NOMO-1 treated with dmso at 0.1 percent for 144 hours (cell line): ENCODE results near the gene OGG1.

ENCODE experiments used
- DNase-seq: peaks from one replicate; lab custom pipeline; 2025; ENCODE audit not compliant: unreplicated experiment; lab: John Stamatoyannopoulos, UW

Gene OGG1

DNA sequence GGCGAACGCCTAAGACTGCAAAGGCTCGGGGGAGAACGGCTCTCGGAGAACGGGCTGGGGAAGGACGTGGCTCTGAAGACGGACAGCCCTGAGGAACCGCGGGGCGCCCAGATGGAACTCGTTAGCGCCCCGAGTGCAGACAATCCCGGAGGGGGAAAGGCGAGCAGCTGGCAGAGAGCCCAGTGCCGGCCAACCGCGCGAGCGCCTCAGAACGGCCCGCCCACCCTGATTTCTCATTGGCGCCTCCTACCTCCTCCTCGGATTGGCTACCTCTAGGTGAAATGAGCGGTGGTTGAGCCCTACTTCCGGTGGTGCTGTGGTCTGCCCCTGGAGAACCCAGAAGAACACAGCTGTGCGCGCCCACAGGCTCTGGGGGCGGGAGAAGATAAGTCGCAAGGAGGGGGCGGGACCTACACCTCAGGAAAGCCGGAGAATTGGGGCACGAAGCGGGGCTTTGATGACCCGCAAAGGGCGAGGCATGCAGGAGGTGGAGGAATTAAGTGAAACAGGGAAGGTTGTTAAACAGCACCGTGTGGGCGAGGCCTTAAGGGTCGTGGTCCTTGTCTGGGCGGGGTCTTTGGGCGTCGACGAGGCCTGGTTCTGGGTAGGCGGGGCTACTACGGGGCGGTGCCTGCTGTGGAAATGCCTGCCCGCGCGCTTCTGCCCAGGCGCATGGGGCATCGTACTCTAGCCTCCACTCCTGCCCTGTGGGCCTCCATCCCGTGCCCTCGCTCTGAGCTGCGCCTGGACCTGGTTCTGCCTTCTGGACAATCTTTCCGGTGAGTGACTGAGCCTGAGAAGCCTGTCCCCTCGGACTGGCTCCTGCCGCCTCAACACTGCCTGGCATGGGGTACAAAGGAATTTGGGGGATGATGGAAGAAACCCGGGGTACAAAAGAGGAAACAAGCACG, at the start of gene OGG1:
Gene OGG1, plus strand, starts transcription at position 308 of the 911 bp plus-strand sequence. Its CDS starts 335 bp downstream, at position 643.
- DNase-seq: peak; percentile 99

DNA sequence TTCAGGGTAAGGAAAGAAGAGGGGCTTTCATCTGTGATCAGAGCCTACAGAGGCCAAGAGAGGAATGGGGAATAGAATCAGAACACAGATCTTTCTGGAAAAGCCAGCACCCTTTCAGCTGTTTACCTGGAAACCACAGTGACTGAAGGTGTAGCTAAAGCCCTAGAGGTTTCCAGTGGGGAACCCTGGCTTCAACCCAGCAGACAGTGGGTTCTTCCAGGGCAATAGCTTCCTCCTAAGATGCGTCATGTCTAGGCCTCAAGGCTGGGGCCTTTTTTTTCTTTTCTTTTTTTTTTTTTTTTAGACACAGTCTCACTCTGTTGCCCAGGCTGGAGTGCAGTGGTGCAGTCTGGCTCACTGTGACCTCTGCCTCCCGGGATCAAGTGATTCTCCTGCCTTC, 49.2 kb upstream of the OGG1 start:
- no peak for DNase-seq

DNA sequence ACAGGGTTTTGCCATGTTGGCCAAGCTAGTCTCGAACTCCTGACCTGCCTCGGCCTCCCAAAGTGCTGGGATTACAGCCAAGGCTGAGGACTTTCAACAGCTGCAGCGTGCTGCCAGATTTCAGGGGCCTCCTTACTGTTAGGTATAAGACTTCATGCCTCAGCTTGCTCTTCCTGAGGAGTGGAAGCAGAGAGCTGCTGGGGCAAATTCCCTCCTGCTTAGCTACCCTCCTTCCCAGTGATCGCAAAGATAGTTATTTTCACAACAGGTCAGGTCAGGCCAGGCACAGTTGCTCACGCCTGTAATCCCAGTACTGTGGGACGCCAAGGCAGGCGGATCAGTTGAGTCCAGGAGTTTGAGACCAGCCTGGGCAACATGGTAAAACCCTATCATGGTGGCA, 48.7 kb upstream of the OGG1 start:
- no peak for DNase-seq

DNA sequence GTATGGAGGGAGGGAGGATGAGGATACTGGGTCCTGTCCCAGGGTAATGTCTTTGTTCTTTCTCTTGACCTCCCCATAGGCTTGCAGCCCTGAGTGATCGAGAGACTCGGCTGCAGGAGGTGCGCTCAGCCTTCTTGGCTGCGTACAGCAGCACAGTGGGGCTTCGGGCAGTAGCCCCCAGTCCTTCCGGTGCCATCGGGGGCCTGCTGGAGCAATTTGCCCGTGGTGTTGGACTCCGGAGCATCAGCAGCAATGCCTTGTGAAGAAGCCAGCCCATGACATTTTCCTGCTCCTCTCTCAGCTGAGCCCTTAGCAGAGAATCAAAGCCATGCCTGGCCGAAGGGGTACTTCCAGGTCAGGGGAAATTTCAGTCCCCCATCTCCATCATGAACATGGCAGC, 48.0 kb upstream of the OGG1 start:
- DNase-seq: no peak

DNA sequence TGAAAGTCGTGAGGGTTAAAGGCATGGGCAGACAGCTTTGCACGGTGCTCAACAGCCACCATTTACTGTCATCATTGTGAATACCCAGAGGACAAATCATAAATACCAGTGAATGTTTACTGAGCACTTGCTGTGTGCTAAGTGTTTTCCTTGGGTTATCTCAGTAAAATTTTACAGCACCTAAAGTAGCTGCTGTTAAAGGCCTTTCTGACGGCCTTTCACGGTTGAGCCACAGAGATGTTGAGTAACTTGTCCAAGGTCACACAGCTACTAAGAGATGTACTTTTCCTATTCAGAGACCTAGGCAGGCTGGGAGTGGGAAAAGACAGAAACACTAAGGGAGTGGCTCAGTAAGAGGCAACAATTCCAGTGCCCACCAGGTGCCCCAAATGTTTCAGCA, 46.5 kb upstream of the OGG1 start:
- DNase-seq: no peak

DNA sequence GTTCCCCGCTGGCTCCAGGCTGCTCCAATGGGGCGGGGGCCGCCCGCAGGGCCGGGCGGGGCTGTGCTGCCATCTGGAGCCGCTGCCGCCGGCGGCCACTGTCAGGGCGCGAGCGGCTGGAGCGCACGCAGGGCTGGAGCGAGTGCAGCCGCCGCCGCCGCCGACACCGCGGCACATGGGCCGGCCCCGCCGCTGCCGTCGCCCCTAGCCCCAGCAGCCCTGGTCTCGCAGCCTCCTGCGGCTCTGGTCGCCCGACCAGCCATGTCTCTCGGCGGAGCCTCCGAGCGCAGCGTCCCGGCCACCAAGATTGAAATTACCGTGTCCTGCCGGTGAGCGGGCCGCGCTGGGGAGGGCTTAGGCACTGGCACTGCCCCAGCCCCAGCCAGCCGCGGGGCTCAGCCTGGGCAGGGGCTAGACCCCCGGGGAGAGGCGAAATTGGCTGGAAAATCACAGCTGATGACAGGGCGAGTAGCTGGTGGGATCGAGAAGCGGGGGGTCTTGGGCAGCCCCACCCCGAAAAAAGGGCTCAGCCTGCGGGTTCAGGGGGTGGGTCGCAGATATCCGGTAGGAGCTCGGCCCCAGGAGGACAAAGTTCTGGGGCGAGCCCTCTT, 45.9 kb upstream of the OGG1 start, which contains the start of gene CPNE9:
Gene CPNE9, plus strand, starts transcription at position 98 of the 611 bp plus-strand sequence. Its CDS starts 164 bp downstream, at position 262.
- DNase-seq: no peak

DNA sequence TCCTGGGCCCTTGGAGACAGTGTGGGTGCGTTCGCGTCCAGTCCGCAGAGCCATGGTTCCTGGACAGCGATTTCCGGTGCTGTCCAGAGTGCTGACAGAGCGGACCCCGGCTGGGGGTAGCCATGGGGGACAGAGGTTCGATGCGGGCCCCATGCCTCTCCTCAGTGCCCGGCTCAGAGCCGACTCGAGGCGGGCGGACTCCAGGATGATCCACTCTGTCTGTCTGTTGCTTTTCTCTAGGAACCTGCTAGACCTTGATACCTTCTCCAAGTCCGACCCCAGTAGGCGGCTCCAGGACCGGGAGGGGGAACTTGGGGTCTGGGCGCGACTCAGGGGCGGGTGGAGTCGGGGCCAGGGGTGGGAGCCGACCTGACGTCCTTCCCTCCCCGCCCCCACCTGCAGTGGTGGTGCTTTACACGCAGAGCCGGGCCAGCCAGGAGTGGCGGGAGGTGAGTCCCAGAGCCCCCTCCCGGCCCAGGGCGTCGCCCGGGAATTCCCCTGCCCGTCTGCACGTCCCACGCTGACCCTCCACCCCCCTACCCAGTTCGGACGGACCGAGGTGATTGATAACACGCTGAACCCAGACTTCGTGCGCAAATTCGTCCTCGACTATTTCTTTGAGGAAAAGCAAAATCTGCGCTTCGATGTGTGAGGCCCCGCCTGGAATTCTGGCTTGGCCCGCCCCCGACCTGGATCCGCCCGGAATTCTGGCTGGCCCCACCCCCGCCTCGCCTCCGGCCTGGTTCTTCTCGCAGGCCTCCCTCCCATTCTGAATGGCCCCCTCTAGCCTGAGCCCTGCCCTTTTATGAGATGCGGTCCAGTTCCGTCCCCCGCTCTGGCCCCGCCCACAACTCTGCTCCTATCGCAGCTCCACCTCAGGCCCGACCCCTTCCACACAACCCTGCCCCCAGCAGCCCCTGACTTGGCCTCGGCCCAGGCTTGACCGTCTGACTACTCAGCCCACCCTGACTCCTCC, 45.1 kb upstream of the OGG1 start:
- DNase-seq: no peak

DNA sequence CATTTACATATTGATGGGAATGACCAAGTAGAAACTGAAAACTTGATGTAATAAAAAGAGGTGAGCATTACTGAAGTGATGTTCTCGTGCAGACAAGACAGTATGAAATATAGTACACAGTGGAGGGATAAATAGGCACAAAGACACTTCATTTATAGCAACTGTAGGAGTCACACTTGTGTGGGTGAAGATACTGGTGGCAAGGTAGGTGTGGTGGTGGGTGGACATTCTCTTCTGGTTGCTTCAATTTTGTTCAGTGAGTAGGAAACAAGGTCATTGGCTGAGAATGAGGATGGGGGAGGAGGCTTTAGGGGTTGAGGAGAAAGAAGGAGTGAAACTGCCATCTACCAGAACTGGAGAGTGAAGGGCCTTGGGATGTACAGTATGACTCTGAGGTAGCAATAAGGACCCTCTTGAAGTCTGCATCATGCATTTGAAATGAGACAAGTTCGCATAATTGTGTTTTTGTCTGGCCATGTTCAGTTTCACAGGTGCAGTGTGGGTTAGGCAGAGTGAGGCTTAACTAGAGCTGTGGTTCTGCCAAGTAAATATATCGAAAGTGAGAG, 39.5 kb upstream of the OGG1 start:
- DNase-seq: no peak

DNA sequence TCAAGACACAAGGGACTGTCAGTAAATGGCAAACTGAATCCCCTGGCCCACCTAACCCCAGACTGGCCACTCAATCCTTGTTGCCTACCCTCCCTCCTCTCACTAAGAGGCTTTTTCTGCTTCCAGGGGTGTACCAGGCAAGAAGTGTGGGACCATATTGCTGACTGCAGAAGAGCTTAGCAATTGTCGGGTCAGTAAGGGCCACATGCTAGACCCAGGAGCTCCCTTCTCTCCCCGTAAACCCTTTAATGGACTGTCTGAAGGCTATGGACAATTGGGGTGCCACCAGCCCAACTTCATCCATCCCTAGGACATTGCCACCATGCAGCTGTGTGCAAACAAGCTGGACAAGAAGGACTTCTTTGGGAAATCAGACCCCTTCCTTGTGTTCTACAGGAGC, 37.3 kb upstream of the OGG1 start:
- DNase-seq: no peak

DNA sequence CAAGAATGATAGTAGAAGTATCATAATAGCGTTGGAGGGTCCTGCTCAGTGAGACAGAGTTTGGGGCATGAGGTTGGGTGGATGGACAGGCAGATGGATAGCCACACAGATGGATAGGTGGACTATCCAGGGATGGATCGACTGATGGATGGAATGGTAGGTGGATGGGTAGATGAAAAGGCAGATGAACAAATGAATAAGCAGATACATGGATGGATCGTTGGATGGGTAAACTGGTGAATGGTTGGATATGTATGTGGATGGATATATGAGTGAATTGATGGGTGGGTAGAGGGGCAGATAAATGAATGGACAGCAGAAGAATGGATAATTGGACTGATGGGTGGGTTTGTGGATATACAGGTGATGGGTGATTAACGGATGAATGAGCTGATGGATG, 36.6 kb upstream of the OGG1 start:
- no peak for DNase-seq

DNA sequence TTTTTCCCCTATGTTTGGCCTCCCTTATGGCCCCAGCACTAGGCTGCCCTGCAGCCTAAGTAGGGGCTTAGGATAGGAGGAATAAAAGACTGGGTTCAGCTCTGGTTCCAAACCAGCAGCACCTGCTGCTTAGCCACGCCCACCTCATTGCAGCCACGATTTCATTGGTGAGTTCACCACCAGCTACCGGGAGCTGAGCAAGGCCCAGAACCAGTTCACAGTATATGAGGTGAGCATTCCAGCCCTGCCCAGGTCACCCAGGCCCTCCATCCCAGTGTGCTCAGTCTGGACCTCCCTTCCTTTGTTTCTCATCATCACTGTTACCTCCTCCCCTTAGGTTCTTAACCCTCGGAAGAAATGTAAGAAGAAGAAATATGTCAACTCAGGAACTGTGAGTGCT, 34.6 kb upstream of the OGG1 start:
- DNase-seq: peak; percentile 5

DNA sequence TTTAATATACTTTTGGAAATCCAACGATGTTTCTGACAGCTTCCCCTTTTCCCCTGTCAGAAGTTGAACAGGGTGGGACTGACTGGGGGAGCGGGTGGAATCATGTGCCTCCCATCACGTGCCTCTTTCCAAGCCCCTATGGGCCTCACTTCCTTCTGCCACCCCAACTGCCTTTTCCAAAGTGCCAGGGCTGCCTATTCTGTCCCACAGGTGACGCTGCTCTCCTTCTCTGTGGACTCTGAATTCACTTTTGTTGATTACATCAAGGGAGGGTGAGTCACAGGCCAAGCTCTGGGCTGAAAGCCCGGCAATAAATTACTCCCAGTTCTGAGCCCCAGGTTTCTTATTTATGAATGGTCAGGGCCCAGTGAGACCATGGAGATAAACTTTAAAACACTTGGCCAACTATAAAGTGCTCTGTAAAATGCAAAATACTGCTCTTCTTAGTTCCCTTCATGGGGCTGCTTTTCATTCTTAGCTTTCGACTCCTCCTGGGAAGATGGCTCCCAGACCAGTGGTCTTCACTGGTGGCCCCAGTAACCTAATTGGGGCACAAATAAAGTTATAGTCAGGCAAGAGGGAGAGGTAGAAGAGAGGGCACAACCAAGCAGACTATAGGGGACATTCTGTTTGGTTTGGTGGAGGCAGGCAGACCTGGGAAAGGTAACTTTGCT, 33.9 kb upstream of the OGG1 start:
- peak; percentile 88 for DNase-seq

DNA sequence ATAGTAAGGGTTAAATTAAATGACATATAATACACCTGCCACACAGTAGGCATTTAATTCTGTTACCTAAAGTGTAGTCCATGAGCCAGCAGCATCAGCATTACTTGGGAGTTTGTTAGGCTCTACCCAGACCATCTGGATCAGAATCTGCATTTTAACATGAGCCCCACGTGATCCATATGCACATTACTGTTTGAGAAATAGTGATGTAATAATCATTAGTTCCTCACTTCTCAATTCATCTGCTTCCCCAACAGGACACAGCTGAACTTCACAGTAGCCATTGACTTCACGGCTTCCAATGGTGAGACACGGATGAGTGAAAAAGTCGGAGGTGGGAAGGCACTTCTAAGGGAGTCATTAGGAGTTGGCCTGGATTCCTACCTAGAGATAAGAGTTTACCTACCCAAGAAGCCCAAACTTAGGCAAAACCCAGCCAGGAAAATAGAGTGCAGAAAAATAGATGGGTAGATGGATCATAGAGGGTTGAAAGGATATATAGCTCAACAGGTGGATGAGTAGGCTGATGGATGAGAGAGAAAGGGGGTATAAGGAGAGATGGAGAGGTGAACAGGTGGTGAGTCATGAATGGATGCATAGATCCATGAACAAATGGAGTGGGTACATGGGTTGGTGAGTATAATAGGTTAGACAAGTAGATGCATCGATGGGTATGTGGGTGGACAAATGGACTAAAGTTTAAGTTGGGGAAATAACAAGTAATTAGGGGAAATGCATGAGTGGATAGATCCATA, 32.8 kb upstream of the OGG1 start:
- no peak for DNase-seq

DNA sequence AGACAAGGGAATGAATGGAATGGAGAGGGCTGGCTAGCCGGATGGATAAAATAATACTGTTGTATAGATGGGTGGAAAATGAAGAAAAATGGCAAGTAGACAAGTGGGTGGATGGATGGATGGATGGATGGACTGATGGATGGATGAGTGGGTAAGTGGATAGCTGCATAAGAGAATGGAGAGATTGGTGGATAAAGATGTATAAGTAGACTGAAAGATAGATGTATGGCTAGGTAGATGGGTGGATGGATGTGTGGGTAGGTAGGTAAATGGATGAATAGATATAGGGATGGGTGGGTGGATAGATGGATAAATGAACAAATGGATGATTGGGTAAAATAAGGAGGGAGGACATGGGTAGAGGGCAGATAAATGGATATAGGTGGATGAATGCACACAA, 32.2 kb upstream of the OGG1 start:
- DNase-seq: no peak

DNA sequence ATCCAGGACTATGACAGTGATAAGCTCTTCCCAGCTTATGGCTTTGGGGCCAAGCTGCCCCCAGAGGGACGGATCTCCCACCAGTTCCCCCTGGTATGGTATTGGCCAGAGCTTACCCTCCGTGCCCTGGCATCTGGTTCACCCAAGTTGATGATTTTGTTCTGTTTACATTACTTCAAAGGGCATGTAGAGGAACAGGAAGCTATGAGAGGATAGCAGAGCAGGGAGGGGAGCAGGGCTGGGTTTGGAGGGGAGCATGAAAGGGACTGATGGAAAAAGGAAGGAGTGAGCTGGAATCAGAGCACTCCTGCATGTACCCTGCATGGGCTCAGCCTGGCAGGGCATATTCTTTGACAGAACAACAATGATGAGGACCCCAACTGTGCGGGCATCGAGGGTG, 31.6 kb upstream of the OGG1 start:
- no peak for DNase-seq

DNA sequence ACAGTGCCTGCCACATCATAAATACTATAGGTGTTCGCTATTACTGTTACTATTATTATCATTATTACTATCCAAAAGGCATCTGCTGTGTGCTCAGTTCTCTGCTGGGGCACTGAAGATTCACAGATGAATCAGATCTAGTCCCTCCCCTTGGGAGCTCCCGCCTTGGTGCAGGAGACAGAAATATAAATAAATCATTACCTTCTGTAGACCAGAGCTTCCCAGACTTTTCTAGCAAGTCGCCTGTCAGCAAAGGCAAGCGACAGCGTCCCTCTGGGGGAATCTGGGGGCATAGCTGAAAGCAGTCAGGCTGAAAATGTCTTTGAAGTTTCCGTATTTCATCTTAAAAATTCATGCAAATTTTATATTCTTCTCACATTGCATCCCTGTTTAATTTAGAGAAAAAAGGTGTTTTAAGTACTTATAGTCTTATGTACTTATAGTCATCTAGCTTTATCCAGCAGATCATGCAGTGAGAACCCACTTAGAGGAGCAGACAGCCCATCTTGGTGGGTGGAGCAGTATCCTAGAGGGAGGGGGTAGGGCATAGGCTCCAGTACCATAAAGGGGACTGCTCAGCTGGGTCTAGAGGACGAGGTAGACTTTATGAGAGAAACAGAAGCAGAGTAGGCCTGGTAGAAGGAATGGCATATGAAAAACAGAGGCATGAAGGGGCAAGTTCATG, 28.6 kb upstream of the OGG1 start:
- DNase-seq: no peak

DNA sequence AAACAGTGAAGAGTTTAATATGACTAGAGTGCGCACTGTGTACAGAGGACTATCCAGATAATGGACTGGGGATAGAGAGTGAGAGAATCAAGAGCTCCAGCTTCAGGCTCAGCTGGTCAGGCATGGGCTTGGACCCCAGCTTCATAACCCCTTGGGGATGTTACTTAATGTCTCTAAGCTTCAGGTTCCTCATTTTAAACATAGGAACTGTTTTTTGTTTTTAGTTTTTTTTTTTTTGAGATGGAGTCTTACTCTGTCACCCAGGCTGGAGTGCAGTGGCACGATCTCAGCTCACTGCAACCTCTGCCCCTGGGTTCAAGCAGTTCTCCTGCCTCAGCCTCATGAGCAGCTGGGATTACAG, 28.1 kb upstream of the OGG1 start:
- peak; percentile 0 for DNase-seq

DNA sequence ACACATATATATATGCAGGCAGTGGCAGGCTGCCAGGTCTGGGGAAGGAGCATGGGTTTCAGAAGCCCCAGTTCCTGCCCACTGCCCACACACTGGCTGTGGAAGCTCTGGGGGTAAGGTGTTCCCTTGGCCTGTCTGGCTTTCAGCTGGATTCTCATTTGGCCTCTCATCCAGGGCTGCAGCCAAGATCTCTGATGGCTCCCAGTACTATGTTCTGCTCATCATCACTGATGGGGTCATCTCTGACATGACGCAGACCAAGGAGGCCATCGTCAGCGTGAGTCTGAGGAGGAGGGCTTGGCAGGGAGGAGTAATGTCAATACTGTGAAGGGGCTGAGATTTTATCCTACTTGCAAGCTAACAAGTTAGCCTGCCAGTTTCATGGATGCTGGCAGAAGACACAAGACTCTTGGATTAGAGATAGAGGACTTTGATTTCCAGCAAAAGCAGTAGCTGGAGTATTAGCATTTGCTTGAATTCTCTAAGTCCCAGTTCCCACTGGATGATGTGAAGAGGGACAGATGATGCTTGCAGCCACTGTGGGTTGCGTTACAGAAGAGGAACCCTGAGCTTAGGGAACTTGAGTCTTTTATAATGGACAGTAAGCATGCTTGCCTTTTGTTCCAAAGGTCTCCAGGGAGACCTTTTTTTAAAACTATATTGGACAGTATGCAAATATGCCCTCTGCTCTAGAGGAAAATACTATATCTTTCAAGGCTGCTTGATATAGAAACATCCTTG, 23.8 kb upstream of the OGG1 start:
- DNase-seq: no peak
